Measurements from ENCODE around the gene SLC9C1.

- TF ChIP-seq CTCF (optimal IDR thresholded peaks at IDR 0.05 in 1 of 3, IDR thresholded peaks at IDR 0.05 in 1 of 3, conservative IDR thresholded peaks at IDR 0.05 in 1 of 3; ENCODE audit: extremely low read depth in 1 of 3, insufficient read depth in 2 of 3, low read length in 3 of 3), result no peak
- TF ChIP-seq EZH2 (IDR thresholded peaks at IDR 0.05; ENCODE audit: low read length), result no peak
These were observed 12.8 kb upstream of the SLC9C1 start for GRCh38 chr3:112306825-112307224.

Data from keratinocyte (primary cell).